Activated B cell treated with CpG ODN at 0.5 μM for 24 hours (primary cell): Measurements from ENCODE around the gene HIVEP3. TPM values are rescaled to one million over a fixed set of nuclear protein-coding genes. Genes with fewer than 3 reads are reported as not detected.

Experiments used
- ATAC-seq: fragments of 200-7000 bp; cut with Tn5 transposase; one replicate; pipeline ENCODE4 v1.10.0; 2021; ENCODE audit warnings: low read depth, mild to moderate bottlenecking, moderate library complexity
- CTCF ChIA-PET: fragments of 350-600 bp; sonication (Branson Sonifier 250); formaldehyde crosslinking; loops from one replicate; lab custom pipeline; 2021; ENCODE audit warnings: antibody characterized with exemption; lab: Charles Lee
- POLR2A ChIA-PET: fragments of 350-600 bp; sonication (Branson Sonifier 250); formaldehyde crosslinking; loops from one replicate; lab custom pipeline; 2021; ENCODE audit warnings: antibody characterized with exemption; lab: Charles Lee
- DNase-seq: peaks from one replicate; pipeline ENCODE4 v3.0.0; 2022
- H3K27ac Mint-ChIP-seq: one replicate; pipeline ENCODE4 v1.8.0; 2020; ENCODE audit warnings: mixed read lengths
- H3K27me3 Mint-ChIP-seq: one replicate; pipeline ENCODE4 v1.8.0; 2021; ENCODE audit warnings: mixed read lengths
- H3K36me3 Mint-ChIP-seq: one replicate; pipeline ENCODE4 v1.8.0; 2021; ENCODE audit warnings: low read depth, mixed read lengths
- H3K4me1 Mint-ChIP-seq: one replicate; pipeline ENCODE4 v1.8.0; 2021; ENCODE audit warnings: mixed read lengths
- H3K4me3 Mint-ChIP-seq: one replicate; pipeline ENCODE4 v1.8.0; 2020; ENCODE audit warnings: mild to moderate bottlenecking, mixed read lengths
- H3K9me3 Mint-ChIP-seq: one replicate; pipeline ENCODE4 v1.8.0; 2020; ENCODE audit warnings: mixed read lengths
- intact Hi-C: fragments of 100-400 bp; cut with micrococcal nuclease; formaldehyde crosslinking; loops from one replicate; pipeline ENCODE4 v1.15.1; 2024
- total RNA-seq: library from RNA; stranded (reverse); gene quantifications from 2 replicates; pipeline ENCODE4 v1.2.3, GENCODE V29; 2022
- TF ChIP-seq, protein P1 (sequence below): fragments of 200-600 bp; IDR thresholded peaks from one replicate; pipeline ENCODE4 v1.8.0; 2022; ENCODE audit warnings: antibody characterized with exemption, mild to moderate bottlenecking

The HIVEP3 gene
- total RNA-seq, 1 donor from 2014 or later, result 14.4 TPM

DNA sequence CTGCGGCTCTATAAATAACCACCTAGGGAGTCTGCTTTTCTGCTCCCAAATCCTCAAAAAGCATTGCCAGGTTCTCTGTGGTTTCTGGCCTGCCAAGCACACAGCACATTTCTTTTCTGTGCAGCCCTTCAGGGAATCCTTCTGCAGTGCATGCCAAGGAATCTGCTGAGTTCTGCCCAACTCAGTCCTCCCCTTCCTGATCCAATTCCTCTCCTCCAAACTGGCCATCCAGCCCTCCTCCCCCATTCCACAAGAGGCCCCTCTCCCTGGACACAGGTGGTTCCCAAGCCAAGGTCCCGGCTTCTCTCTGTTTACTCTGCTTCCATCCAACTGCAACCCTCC lies 61.8 kb downstream of the HIVEP3 start:
- DNase-seq (no peak), ATAC-seq (no peak)
- ChIA-PET CTCF (no interaction called here), POLR2A (no interaction called here)
- H3K4me3 Mint-ChIP-seq, result no peak overlapping the region
- H3K36me3 Mint-ChIP-seq, result no peaks in the 10 kb centered on the region
- peaks cover 18% of the 10 kb centered on the region for H3K4me1 Mint-ChIP-seq
- H3K27me3 Mint-ChIP-seq, result no peaks in the 10 kb centered on the region
- H3K9me3 Mint-ChIP-seq, result peaks cover 2% of the 10 kb centered on the region
- intact Hi-C loops, result no loop called here
- TF ChIP-seq, protein P1, sequence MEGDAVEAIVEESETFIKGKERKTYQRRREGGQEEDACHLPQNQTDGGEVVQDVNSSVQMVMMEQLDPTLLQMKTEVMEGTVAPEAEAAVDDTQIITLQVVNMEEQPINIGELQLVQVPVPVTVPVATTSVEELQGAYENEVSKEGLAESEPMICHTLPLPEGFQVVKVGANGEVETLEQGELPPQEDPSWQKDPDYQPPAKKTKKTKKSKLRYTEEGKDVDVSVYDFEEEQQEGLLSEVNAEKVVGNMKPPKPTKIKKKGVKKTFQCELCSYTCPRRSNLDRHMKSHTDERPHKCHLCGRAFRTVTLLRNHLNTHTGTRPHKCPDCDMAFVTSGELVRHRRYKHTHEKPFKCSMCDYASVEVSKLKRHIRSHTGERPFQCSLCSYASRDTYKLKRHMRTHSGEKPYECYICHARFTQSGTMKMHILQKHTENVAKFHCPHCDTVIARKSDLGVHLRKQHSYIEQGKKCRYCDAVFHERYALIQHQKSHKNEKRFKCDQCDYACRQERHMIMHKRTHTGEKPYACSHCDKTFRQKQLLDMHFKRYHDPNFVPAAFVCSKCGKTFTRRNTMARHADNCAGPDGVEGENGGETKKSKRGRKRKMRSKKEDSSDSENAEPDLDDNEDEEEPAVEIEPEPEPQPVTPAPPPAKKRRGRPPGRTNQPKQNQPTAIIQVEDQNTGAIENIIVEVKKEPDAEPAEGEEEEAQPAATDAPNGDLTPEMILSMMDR, result no peak
- H3K27ac Mint-ChIP-seq, result no peak overlapping the region

DNA sequence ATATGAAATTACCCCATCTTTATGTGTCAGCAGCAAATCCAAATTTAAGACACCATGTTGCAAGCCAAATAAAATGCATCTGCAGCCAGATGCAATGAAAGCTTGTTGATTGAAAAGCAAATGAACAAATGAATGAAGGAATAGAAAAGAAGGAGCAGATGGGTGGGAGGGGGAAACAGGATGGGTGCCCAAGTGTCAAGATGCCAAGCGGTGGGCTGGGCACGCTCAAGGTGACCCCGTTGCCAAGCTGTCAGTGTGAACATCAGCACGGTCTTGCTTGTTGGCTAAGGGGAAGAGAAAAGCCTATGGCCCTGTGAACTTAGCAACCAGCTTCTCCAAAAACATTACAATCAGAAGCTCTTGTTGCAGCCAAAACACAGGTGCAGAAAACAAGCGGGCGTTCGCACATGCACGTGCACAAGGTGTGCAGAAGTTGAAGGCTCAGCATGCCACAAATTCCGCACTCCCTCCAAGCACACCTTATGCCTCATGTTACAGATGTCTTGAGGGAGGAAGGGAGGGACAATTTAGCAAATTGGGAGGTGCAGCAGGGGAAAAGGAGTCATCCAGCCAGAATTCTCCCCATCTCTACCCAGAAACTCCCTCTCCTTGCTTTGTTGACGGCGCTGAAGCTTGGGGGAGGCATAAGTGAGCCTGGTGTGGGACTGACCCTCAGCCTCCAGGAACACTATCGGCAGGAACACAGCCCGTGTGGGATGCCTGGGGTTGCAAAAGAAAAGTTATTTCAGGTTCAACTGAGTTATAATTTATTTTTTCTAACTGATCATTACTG lies 62.4 kb downstream of the HIVEP3 start:
- no peaks in the 10 kb centered on the region for H3K27me3 Mint-ChIP-seq
- H3K27ac Mint-ChIP-seq, result no peak overlapping the region
- intact Hi-C loops, result no loop called here
- CTCF ChIA-PET, result no interaction called here
- no peak overlapping the region for H3K4me3 Mint-ChIP-seq
- peaks cover 20% of the 10 kb centered on the region for H3K4me1 Mint-ChIP-seq
- ATAC-seq (no peak), DNase-seq (no peak)
- POLR2A ChIA-PET, result no interaction called here
- H3K9me3 Mint-ChIP-seq, result peaks cover 2% of the 10 kb centered on the region
- TF ChIP-seq, protein P1, result no peak
- H3K36me3 Mint-ChIP-seq, result no peaks in the 10 kb centered on the region

DNA sequence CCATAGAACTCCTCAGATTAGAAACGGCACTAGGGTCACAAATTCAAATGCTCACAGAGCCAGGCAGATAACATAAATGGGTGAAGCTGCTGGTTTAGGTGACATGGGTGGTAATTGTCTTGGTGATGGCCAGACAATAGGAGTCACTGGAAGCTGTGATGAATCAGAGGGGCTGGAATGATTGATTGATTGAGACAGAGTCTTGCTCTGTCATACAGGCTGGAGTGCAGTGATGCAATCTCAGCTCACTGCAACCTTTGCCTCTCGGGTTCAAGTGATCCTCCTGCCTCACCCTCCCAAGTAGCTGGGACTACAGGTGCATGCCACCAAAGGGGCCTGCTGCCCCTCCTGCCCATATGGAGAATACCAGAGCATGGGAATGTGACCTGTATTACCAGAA lies 63.0 kb downstream of the HIVEP3 start:
- no peak overlapping the region for H3K4me3 Mint-ChIP-seq
- TF ChIP-seq, protein P1, result no peak
- ATAC-seq (no peak), DNase-seq (no peak)
- H3K4me1 Mint-ChIP-seq, result peaks cover 24% of the 10 kb centered on the region
- H3K9me3 Mint-ChIP-seq, result peaks cover 2% of the 10 kb centered on the region
- intact Hi-C loops, result no loop called here
- ChIA-PET POLR2A (no interaction called here), CTCF (no interaction called here)
- H3K27ac Mint-ChIP-seq, result no peak overlapping the region
- no peaks in the 10 kb centered on the region for H3K36me3 Mint-ChIP-seq
- no peaks in the 10 kb centered on the region for H3K27me3 Mint-ChIP-seq

DNA sequence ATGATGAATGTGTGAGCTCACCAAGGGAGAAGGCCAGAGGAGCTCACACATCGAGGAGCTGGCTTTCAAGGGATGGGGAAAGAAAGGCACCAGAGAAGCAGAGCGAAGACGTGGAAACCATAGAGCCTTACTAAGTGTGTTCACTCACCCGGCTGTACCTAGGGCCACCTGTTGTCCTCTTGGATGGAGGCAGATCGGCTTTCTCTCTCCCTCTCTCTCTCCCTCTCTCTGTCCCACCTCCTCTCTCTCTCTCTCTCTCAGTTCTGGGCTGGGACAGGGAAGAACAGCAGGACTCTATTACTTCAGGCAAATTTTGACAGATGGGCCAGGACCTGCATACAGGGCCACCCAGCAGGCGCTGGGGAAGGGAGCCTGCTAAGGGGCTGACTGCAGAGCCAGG lies 64.8 kb downstream of the HIVEP3 start:
- Mint-ChIP-seq H3K36me3 (no peaks in the 10 kb centered on the region), H3K27me3 (no peaks in the 10 kb centered on the region), H3K4me1 (peaks cover 13% of the 10 kb centered on the region), H3K4me3 (no peak overlapping the region), H3K9me3 (peaks cover 2% of the 10 kb centered on the region), H3K27ac (no peak overlapping the region)
- POLR2A ChIA-PET, result interaction anchor here (0.6 kb wide), 1 partner anchor 189 kb away, joined by 5 read pairs; no protein-coding TSS in a partner anchor
- TF ChIP-seq, protein P1, result no peak
- CTCF ChIA-PET, result no interaction called here
- intact Hi-C loops, result no loop called here
- DNase-seq, result no peak
- ATAC-seq, result no peak

DNA sequence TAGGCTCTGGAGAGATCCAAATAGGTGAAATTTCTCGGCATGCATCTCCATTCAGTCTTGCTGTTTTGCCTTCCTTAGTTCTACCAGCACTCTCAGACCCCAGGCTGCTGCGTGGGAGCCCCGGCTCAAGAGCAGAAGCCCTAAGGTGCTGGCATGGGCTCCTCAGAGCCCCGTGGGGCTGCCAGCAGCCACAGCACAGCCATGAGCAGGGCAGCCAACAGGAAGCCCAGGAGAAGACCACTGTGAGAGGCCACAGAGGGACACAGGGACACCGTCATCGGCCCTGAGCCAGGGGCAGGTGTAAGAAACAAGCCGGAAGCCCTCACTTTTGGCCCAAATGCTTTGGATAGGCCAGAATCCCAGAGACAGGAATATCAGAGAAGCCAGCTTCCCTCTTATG lies 66.6 kb downstream of the HIVEP3 start:
- DNase-seq, result no peak
- Mint-ChIP-seq H3K4me1 (peaks cover 10% of the 10 kb centered on the region), H3K9me3 (peaks cover 2% of the 10 kb centered on the region), H3K4me3 (no peak overlapping the region), H3K27me3 (no peaks in the 10 kb centered on the region), H3K27ac (no peak overlapping the region), H3K36me3 (no peaks in the 10 kb centered on the region)
- no peak for ATAC-seq
- intact Hi-C loops, result no loop called here
- TF ChIP-seq, protein P1, result no peak
- CTCF ChIA-PET, result no interaction called here
- POLR2A ChIA-PET, result no interaction called here
